GM12865 (cell line): ENCODE results near the gene PHOX2A.

ENCODE experiments used
- DNase-seq: peaks from one replicate; pipeline ENCODE4 v3.0.0; 2010; ENCODE audit warnings: low read depth
- H3K4me3 ChIP-seq: 2 replicates; pipeline ENCODE4 v1.5.1; 2011; ENCODE audit warnings: mild to moderate bottlenecking, low read depth, low read length, control low read depth
- TF ChIP-seq, protein P1 (sequence below): IDR thresholded peaks from 2 replicates; pipeline ENCODE4 v1.5.1; 2011; ENCODE audit warnings: low read length, control low read depth, low read depth, inconsistent platforms; ENCODE audit not compliant: insufficient read depth; ENCODE audit errors: missing control alignments

Gene PHOX2A

GRCh38 chr11:72263361-72263760, 19.4 kb upstream of the PHOX2A start:
- H3K4me3 ChIP-seq = no peak overlapping the region
- TF ChIP-seq, protein P1, sequence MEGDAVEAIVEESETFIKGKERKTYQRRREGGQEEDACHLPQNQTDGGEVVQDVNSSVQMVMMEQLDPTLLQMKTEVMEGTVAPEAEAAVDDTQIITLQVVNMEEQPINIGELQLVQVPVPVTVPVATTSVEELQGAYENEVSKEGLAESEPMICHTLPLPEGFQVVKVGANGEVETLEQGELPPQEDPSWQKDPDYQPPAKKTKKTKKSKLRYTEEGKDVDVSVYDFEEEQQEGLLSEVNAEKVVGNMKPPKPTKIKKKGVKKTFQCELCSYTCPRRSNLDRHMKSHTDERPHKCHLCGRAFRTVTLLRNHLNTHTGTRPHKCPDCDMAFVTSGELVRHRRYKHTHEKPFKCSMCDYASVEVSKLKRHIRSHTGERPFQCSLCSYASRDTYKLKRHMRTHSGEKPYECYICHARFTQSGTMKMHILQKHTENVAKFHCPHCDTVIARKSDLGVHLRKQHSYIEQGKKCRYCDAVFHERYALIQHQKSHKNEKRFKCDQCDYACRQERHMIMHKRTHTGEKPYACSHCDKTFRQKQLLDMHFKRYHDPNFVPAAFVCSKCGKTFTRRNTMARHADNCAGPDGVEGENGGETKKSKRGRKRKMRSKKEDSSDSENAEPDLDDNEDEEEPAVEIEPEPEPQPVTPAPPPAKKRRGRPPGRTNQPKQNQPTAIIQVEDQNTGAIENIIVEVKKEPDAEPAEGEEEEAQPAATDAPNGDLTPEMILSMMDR = no peak
- peak; percentile 8 for DNase-seq

DNA sequence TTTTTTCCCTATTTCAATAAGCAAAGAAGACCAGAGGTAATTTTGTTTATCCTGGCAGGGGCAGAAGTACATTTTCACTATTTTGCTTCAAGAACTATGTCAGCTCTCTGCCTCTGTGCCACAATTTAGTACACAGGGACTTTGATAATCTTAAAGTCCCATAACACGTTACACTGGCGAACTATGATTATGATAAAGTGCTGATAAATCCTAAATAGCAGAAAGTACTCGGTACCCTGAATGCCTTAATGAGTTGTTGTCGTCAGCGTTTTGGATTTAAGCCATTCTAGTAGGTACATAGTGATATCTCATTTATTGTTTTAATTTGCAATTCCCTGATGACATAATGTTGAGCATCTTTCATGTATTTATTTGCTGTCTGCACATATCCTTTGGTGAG, 16.6 kb upstream of the PHOX2A start:
- no peak overlapping the region for H3K4me3 ChIP-seq
- TF ChIP-seq, protein P1 = no peak
- no peak for DNase-seq

DNA sequence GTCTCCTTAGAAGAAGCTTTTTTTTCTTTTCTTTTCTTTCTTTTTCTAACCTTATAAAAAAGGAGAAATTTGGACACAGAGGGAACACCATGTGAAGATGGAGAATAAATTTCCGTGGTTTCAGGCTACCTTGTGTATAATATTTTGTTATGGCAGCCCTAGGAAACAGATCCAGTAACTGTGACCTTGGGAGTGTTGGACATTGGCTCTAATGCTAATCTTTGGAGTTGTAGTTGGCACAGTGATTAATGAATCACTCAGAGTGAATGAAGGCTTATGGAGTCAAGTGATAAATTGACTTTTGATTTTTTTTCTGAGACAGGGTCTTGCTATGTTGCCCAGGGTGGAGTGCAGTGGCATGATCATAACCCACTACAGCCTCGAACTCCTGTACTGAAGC, 15.5 kb upstream of the PHOX2A start:
- no peak for DNase-seq
- no peak overlapping the region for H3K4me3 ChIP-seq
- TF ChIP-seq, protein P1 = no peak

GRCh38 chr11:72257570-72257969, 13.6 kb upstream of the PHOX2A start:
- H3K4me3 ChIP-seq = no peak overlapping the region
- TF ChIP-seq, protein P1 = no peak
- no peak for DNase-seq

DNA sequence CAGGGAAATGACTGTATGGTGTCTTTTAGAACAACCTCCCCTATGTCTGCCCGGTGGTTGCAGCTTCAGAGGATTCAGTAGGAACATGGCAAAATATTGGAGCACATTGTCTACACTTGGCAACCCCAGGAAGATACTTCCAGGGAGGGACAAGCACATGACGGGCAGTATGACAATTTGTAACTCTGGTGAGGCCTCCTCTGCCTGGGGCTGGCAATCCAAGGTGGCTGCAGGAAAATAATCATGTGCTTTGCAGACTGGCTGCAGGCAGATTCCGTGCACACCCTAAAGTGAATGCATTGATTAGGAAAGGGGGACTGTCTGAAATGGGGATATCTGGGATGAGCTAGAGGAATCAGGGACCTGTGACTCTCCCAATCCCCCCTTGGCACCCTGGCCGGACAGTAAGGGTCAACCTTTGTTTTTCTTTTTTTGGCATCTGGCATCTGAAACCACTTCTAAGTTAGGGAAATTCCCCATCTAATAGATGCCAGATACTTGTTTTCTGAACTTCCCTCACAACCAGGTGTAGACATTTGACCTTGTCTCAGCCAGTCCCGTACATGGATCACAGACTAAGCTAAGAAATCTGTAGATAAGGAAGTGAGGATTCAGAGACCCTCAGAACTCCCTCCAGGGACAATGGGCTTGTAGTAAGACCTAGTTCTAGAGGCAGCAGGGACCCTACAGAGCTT, 10.5 kb upstream of the PHOX2A start:
- no peak overlapping the region for H3K4me3 ChIP-seq
- DNase-seq = no peak
- TF ChIP-seq, protein P1 = no peak

DNA sequence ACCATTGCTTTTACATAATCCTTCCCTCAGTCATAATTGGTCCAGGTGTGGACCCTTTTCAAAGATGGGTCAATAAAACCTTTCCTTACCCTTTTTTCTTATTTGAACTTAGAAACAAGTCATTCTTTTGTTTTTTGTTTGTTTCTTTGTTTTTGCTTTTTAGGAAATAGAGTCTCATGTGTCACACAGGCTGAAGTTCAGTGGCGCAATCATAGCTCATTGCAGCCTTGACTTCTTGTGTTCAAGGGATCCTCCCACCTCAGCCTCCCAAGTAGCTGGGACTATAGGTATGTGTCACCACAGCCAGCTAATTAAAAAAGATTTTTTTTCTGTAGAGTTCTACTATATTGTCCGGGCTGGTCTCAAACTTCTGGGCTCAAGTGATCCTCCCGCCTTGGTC, 9.4 kb upstream of the PHOX2A start:
- no peak for DNase-seq
- no peak overlapping the region for H3K4me3 ChIP-seq
- TF ChIP-seq, protein P1 = no peak

GRCh38 chr11:72251614-72252013, 7.6 kb upstream of the PHOX2A start:
- H3K4me3 ChIP-seq = no peak overlapping the region
- no peak for DNase-seq
- TF ChIP-seq, protein P1 = no peak
